Peyer's patch (tissue), 4 donors: Measurements from ENCODE around the gene MIS18BP1.

Experiments used
- POLR2A ChIP-seq, 2 donors: fragments of 450-650 bp; IDR thresholded peaks; one replicate each; pipeline ENCODE4 v1.5.1; 2017; ENCODE audit warnings: antibody characterized with exemption in 2 of 2, mild to moderate bottlenecking in 2 of 2, moderate library complexity in 2 of 2
- TF ChIP-seq, protein P1 (sequence below), 6 experiments: fragments of 450-650 bp in 4 of 6; fragments of 200-600 bp in 2 of 6; sonication (generic) in 1 of 6; IDR thresholded peaks; one replicate each; pipeline ENCODE4 v1.5.1; 2017 to 2019; ENCODE audit warnings: antibody characterized with exemption in 6 of 6, mild to moderate bottlenecking in 3 of 6, moderate library complexity in 1 of 6

GRCh38 chr14:45181329-45181728 is 71.7 kb downstream of the MIS18BP1 start:
- TF ChIP-seq, protein P1, sequence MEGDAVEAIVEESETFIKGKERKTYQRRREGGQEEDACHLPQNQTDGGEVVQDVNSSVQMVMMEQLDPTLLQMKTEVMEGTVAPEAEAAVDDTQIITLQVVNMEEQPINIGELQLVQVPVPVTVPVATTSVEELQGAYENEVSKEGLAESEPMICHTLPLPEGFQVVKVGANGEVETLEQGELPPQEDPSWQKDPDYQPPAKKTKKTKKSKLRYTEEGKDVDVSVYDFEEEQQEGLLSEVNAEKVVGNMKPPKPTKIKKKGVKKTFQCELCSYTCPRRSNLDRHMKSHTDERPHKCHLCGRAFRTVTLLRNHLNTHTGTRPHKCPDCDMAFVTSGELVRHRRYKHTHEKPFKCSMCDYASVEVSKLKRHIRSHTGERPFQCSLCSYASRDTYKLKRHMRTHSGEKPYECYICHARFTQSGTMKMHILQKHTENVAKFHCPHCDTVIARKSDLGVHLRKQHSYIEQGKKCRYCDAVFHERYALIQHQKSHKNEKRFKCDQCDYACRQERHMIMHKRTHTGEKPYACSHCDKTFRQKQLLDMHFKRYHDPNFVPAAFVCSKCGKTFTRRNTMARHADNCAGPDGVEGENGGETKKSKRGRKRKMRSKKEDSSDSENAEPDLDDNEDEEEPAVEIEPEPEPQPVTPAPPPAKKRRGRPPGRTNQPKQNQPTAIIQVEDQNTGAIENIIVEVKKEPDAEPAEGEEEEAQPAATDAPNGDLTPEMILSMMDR (IDR thresholded peaks at IDR 0.05), result no peak
- no peak for TF ChIP-seq POLR2A (IDR thresholded peaks at IDR 0.05)
